Measurements from ENCODE around the gene MARK2.

Gene MARK2

GRCh38 chr11:63908631-63909401, 69.9 kb downstream of the MARK2 start:
- DNase-seq (ENCODE audit: low read depth, low spot score), result no peak

- peak; percentile 38 for DNase-seq (ENCODE audit: low read depth, low spot score)
Measured at GRCh38 chr11:63909591-63910506, 70.9 kb downstream of the MARK2 start.

GRCh38 chr11:63910675-63911074, 71.8 kb downstream of the MARK2 start:
- DNase-seq (ENCODE audit: low read depth, low spot score), result no peak

- DNase-seq (ENCODE audit: low read depth, low spot score), result no peak
Measured at GRCh38 chr11:63911440-63911839, 72.5 kb downstream of the MARK2 start.

- DNase-seq (ENCODE audit: low read depth, low spot score), result no peak
Measured at GRCh38 chr11:63911876-63912275, 73.0 kb downstream of the MARK2 start.

GRCh38 chr11:63912678-63913077, 73.8 kb downstream of the MARK2 start:
- DNase-seq (ENCODE audit: low read depth, low spot score), result no peak

- no peak for DNase-seq (ENCODE audit: low read depth, low spot score)
Measured at GRCh38 chr11:63913866-63914830, 75.2 kb downstream of the MARK2 start.

GRCh38 chr11:63914896-63915691, 76.2 kb downstream of the MARK2 start:
- DNase-seq (ENCODE audit: low read depth, low spot score), result no peak

GRCh38 chr11:63915961-63916836, 77.3 kb downstream of the MARK2 start:
- DNase-seq (ENCODE audit: low read depth, low spot score), result peak; percentile 72

GRCh38 chr11:63916837-63917691, 78.2 kb downstream of the MARK2 start, which contains the start of gene RCOR2:
Gene RCOR2, minus strand, starts transcription at chr11:63917164. Its CDS starts 708 bp downstream, at chr11:63916456.
- peak; percentile 85 for DNase-seq (ENCODE audit: low read depth, low spot score)

- DNase-seq (ENCODE audit: low read depth, low spot score), result peak; percentile 58
Measured at GRCh38 chr11:63917692-63918506, 79.0 kb downstream of the MARK2 start.

GRCh38 chr11:63918507-63919191, 79.7 kb downstream of the MARK2 start:
- DNase-seq (ENCODE audit: low read depth, low spot score), result no peak

- DNase-seq (ENCODE audit: low read depth, low spot score), result peak; percentile 45
Measured at GRCh38 chr11:63919267-63920125, 80.6 kb downstream of the MARK2 start.

- DNase-seq (ENCODE audit: low read depth, low spot score), result peak; percentile 84
Measured at GRCh38 chr11:63920126-63920938, 81.4 kb downstream of the MARK2 start.

GRCh38 chr11:63920939-63921417, 82.1 kb downstream of the MARK2 start:
- DNase-seq (ENCODE audit: low read depth, low spot score), result no peak
